H9 (cell line): ENCODE data around the gene A1BG. TPM values are rescaled to one million over a fixed set of nuclear protein-coding genes. Genes with fewer than 3 reads are reported as not detected.
A peak's percentile ranks its signal among the peaks of the same experiment; 100 is the strongest.

Experiments
- DNase-seq: peaks from one replicate; pipeline ENCODE4 v3.0.0-alpha.2; 2017
- H2AFZ ChIP-seq: one replicate; pipeline ENCODE4 v1.6.1; 2013; ENCODE audit warnings: mild to moderate bottlenecking, low read length, control low read depth, moderate library complexity
- H2AK5ac ChIP-seq: 2 replicates; pipeline ENCODE4 v1.6.1; 2013; ENCODE audit warnings: low read length, control low read depth, mixed read lengths; ENCODE audit not compliant: insufficient read length
- H2BK120ac ChIP-seq: one replicate; pipeline ENCODE4 v1.6.1; 2013; ENCODE audit warnings: low read depth, mild to moderate bottlenecking, low read length, control low read depth, inconsistent platforms; ENCODE audit not compliant: poor library complexity, severe bottlenecking
- H2BK12ac ChIP-seq: 2 replicates; pipeline ENCODE4 v1.6.1; 2013; ENCODE audit warnings: low read length, control low read depth, mixed read lengths, low read depth; ENCODE audit not compliant: insufficient read length
- H2BK15ac ChIP-seq: 2 replicates; pipeline ENCODE4 v1.6.1; 2013; ENCODE audit warnings: low read depth, low read length, control low read depth
- H2BK20ac ChIP-seq: one replicate; pipeline ENCODE4 v1.6.1; 2013; ENCODE audit warnings: low read depth, mild to moderate bottlenecking, low read length, control low read depth, inconsistent platforms; ENCODE audit not compliant: poor library complexity, severe bottlenecking
- H2BK5ac ChIP-seq: 2 replicates; pipeline ENCODE4 v1.6.1; 2013; ENCODE audit warnings: low read length, control low read depth, mixed read lengths; ENCODE audit not compliant: insufficient read length
- H3K14ac ChIP-seq: 2 replicates; pipeline ENCODE4 v1.6.1; 2013; ENCODE audit warnings: low read length, control low read depth; ENCODE audit not compliant: insufficient read depth
- H3K18ac ChIP-seq: 2 replicates; pipeline ENCODE4 v1.6.1; 2013; ENCODE audit warnings: low read depth, mild to moderate bottlenecking, mixed read lengths, low read length, control low read depth; ENCODE audit not compliant: insufficient read length
- H3K23ac ChIP-seq: 2 replicates; pipeline ENCODE4 v1.6.1; 2013; ENCODE audit warnings: low read length, control low read depth, mixed read lengths, low read depth; ENCODE audit not compliant: insufficient read length
- H3K23me2 ChIP-seq: 2 replicates; pipeline ENCODE4 v1.6.1; 2013; ENCODE audit warnings: low read depth, mild to moderate bottlenecking, mixed read lengths, low read length, control low read depth; ENCODE audit not compliant: insufficient read length, poor library complexity, severe bottlenecking
- H3K27ac ChIP-seq: 2 replicates; pipeline ENCODE4 v1.5.1; 2013; ENCODE audit warnings: low read length, control low read depth, mixed read lengths, low read depth; ENCODE audit not compliant: insufficient read length
- H3K27me3 ChIP-seq: 2 replicates; pipeline ENCODE4 v1.6.1; 2013; ENCODE audit warnings: low read length, control low read depth, inconsistent platforms; ENCODE audit not compliant: insufficient read depth
- H3K4ac ChIP-seq: 2 replicates; pipeline ENCODE4 v1.6.1; 2013; ENCODE audit warnings: low read depth, mild to moderate bottlenecking, control low read depth, inconsistent platforms, low read length, moderate library complexity
- H3K4me1 ChIP-seq: 2 replicates; pipeline ENCODE4 v1.6.1; 2013; ENCODE audit warnings: low read length, control low read depth, inconsistent platforms; ENCODE audit not compliant: insufficient read depth
- H3K4me2 ChIP-seq: 2 replicates; pipeline ENCODE4 v1.6.1; 2013; ENCODE audit warnings: low read length, control low read depth, mixed read lengths; ENCODE audit not compliant: insufficient read length, insufficient read depth
- H3K56ac ChIP-seq: 2 replicates; pipeline ENCODE4 v1.6.1; 2013; ENCODE audit warnings: low read depth, mild to moderate bottlenecking, mixed read lengths, low read length, control low read depth; ENCODE audit not compliant: insufficient read length
- H3K79me1 ChIP-seq: 2 replicates; pipeline ENCODE4 v1.6.1; 2013; ENCODE audit warnings: low read depth, mild to moderate bottlenecking, moderate library complexity, low read length, control low read depth, inconsistent platforms; ENCODE audit not compliant: insufficient read depth, poor library complexity, severe bottlenecking
- H3K79me2 ChIP-seq: 2 replicates; pipeline ENCODE4 v1.6.1; 2013; ENCODE audit warnings: low read length, control low read depth, inconsistent platforms; ENCODE audit not compliant: insufficient read depth
- H3K9ac ChIP-seq: 2 replicates; pipeline ENCODE4 v1.6.1; 2013; ENCODE audit warnings: low read length, control low read depth, mixed read lengths; ENCODE audit not compliant: insufficient read length; ENCODE audit errors: extremely low read depth
- H3K9me3 ChIP-seq: one replicate; pipeline ENCODE4 v1.6.1; 2013; ENCODE audit warnings: low read depth, low read length, inconsistent platforms; ENCODE audit not compliant: control insufficient read depth
- H3T11ph ChIP-seq: one replicate; pipeline ENCODE4 v1.6.1; 2013; ENCODE audit warnings: mild to moderate bottlenecking, low read length, control low read depth, inconsistent platforms
- H4K20me1 ChIP-seq: one replicate; pipeline ENCODE4 v1.6.1; 2013; ENCODE audit not compliant: control insufficient read depth, insufficient read length, insufficient read depth
- H4K5ac ChIP-seq: 2 replicates; pipeline ENCODE4 v1.6.1; 2013; ENCODE audit warnings: low read depth, mild to moderate bottlenecking, mixed read lengths, low read length, control low read depth; ENCODE audit not compliant: insufficient read length
- H4K8ac ChIP-seq: replicated peaks from 2 replicates; pipeline ENCODE4 v1.6.1; 2013; ENCODE audit warnings: low read length, control low read depth, mixed read lengths, low read depth; ENCODE audit not compliant: insufficient read length
- H4K91ac ChIP-seq: 2 replicates; pipeline ENCODE4 v1.6.1; 2013; ENCODE audit warnings: low read depth, mild to moderate bottlenecking, moderate library complexity, mixed read lengths, low read length, control low read depth; ENCODE audit not compliant: insufficient read length
- H3K27ac Mint-ChIP-seq, 3 experiments: 2 replicates in 2 of 3; 3 replicates in 1 of 3; pipeline ENCODE4 v1.8.0; 2020 to 2021; ENCODE audit warnings: mixed read lengths in 3 of 3, mild to moderate bottlenecking in 1 of 3, moderate library complexity in 1 of 3
- H3K27me3 Mint-ChIP-seq: 2 replicates; pipeline ENCODE4 v1.8.0; 2021; ENCODE audit warnings: low read depth, mild to moderate bottlenecking, moderate library complexity, mixed read lengths
- H3K36me3 Mint-ChIP-seq, 3 experiments: 2 replicates in 2 of 3; 3 replicates in 1 of 3; pipeline ENCODE4 v1.8.0; 2020 to 2021; ENCODE audit warnings: low read depth in 3 of 3, mixed read lengths in 3 of 3; ENCODE audit not compliant: insufficient read depth in 1 of 3
- H3K4me1 Mint-ChIP-seq, 2 experiments: 2 replicates each; pipeline ENCODE4 v1.8.0; 2020; ENCODE audit warnings: mixed read lengths in 2 of 2
- H3K4me3 Mint-ChIP-seq, 2 experiments: 2 replicates in 1 of 2; 3 replicates in 1 of 2; pipeline ENCODE4 v1.8.0; 2020 to 2021; ENCODE audit warnings: mild to moderate bottlenecking in 2 of 2, mixed read lengths in 2 of 2, moderate library complexity in 1 of 2
- H3K9me3 Mint-ChIP-seq, 2 experiments: 2 replicates in 1 of 2; 3 replicates in 1 of 2; pipeline ENCODE4 v1.8.0; 2020; ENCODE audit warnings: mild to moderate bottlenecking in 2 of 2, mixed read lengths in 2 of 2, moderate library complexity in 1 of 2
- WGBS: extraction: QIAGEN DNeasy Blood & Tissue Kit; methylation state at CpG from one replicate; pipeline ENCODE4 v1.1.7; 2013; ENCODE audit warnings: missing lambda C conversion rate, low lambda C conversion rate, mixed read lengths; ENCODE audit not compliant: insufficient read length; ENCODE audit errors: extremely low coverage; 5-methylcytosine and 5-hydroxymethylcytosine counted together
- total RNA-seq: library from RNA; stranded (reverse); gene quantifications from 2 replicates; pipeline ENCODE4 v1.2.1, GENCODE V29; 2021
- TF ChIP-seq, protein P1 (sequence below): fragments of 200-600 bp; sonication (generic); conservative IDR thresholded peaks from 3 replicates; pipeline ENCODE4 v1.8.0; 2021; ENCODE audit warnings: antibody characterized with exemption, mild to moderate bottlenecking

A1BG gene
- total RNA-seq, 1 experiment from 2014 or later, result 17.4 TPM

DNA sequence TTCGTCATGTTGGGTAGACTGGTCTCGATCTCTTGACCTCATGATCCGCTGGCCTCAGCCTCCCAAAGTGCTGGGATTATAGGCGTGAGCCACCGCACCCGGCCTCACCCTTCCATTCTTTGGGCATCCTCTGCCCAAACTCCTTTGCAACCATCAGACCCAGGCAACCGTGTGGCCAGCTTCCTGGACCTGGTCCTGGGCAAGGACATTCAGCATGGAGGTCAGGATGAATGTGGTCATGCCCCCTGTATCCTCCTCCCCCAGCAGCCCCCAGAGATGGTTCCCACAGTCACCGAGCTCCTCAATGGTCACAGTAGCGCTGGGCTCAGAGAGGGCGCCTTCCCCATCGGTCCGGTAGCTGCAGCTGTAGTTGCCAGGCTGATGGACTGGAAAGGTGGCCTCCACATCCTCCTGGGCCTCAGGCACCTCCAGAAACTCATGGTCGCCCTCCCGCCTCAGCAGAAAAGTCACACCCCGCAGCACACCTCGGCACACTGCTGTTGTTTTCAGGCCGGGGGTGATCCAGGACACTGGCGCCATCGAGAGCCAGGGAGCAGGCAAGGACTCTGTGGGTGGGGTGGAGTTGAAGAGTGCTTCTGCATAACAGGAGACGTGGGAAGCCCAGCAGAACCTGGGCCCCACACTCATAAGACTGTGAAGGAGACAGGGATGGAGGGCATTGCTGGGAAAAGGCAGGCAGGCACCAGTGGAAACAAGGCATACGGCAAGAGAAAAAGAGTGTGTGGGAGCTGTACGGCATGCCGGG, 1.1 kb downstream of the A1BG start:
- Mint-ChIP-seq H3K4me3 (peak overlapping the region in 1 of 2 experiments; percentile 60; a peak in 1 of 5 replicates), H3K27ac (peak overlapping the region in 1 of 3 experiments; percentile 29; a peak in 1 of 7 replicates), H3K36me3 (peaks cover 0 to 4% (median 2%) of the 10 kb centered on the region in 3 experiments; a peak in 4 of 7 replicates), H3K9me3 (no peaks in the 10 kb centered on the region), H3K4me1 (0 out of 4 replicates have a peak, but pooled peaks cover 0 to 2% of the 10 kb centered on the region in 2 experiments), H3K27me3 (no peaks in the 10 kb centered on the region)
- H4K91ac ChIP-seq, result no peak overlapping the region
- H2BK20ac ChIP-seq, result no peak overlapping the region
- no peak overlapping the region for H3K23ac ChIP-seq
- no peak for DNase-seq
- H3K18ac ChIP-seq, result no peak overlapping the region
- no peaks in the 10 kb centered on the region for H3K27me3 ChIP-seq
- WGBS, result no CpG with 5 or more reads among the region's 23 CpGs
- H2BK5ac ChIP-seq, result no peak overlapping the region
- H2BK120ac ChIP-seq, result no peak overlapping the region
- no peak overlapping the region for H2AFZ ChIP-seq
- no peak overlapping the region for H3K56ac ChIP-seq
- no peak overlapping the region for H3K14ac ChIP-seq
- no peaks in the 10 kb centered on the region for H3K9me3 ChIP-seq
- H4K5ac ChIP-seq, result no peak overlapping the region
- peaks cover 5% of the 10 kb centered on the region for H3K23me2 ChIP-seq
- no peak overlapping the region for H3T11ph ChIP-seq
- H3K4ac ChIP-seq, result no peak overlapping the region
- TF ChIP-seq, protein P1, sequence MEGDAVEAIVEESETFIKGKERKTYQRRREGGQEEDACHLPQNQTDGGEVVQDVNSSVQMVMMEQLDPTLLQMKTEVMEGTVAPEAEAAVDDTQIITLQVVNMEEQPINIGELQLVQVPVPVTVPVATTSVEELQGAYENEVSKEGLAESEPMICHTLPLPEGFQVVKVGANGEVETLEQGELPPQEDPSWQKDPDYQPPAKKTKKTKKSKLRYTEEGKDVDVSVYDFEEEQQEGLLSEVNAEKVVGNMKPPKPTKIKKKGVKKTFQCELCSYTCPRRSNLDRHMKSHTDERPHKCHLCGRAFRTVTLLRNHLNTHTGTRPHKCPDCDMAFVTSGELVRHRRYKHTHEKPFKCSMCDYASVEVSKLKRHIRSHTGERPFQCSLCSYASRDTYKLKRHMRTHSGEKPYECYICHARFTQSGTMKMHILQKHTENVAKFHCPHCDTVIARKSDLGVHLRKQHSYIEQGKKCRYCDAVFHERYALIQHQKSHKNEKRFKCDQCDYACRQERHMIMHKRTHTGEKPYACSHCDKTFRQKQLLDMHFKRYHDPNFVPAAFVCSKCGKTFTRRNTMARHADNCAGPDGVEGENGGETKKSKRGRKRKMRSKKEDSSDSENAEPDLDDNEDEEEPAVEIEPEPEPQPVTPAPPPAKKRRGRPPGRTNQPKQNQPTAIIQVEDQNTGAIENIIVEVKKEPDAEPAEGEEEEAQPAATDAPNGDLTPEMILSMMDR, result no peak
- H3K79me2 ChIP-seq, result no peaks in the 10 kb centered on the region
- no peaks in the 10 kb centered on the region for H3K79me1 ChIP-seq
- no peak overlapping the region for H4K8ac ChIP-seq
- H3K4me1 ChIP-seq, result no peaks in the 10 kb centered on the region
- no peak overlapping the region for H3K27ac ChIP-seq
- H3K9ac ChIP-seq, result no peak overlapping the region
- no peak overlapping the region for H3K4me2 ChIP-seq
- H2BK15ac ChIP-seq, result no peak overlapping the region
- no peak overlapping the region for H2BK12ac ChIP-seq
- no peak overlapping the region for H2AK5ac ChIP-seq
- no peaks in the 10 kb centered on the region for H4K20me1 ChIP-seq
